C1 segment of cervical spinal cord (tissue), 14 donors: ENCODE results near the gene TMTC2.
"Not testable (repeated sequence)": the region's sequence is repeated elsewhere in the genome, so short reads cannot be mapped to it uniquely, and the experiment has no call there.

Experiments used
- DNase-seq, 14 donors: peaks; one replicate each; lab custom pipeline; 2025; lab: John Stamatoyannopoulos, UW

Gene TMTC2

GRCh38 chr12:82788594-82788993, 101.9 kb downstream of the TMTC2 start:
- DNase-seq, result no peak

- no peak for DNase-seq
Observed at GRCh38 chr12:82789674-82790073, 103.0 kb downstream of the TMTC2 start.

- peak in 2 of 14 donors; percentile 13 to 30 for DNase-seq
Observed at GRCh38 chr12:82793751-82794281, 107.1 kb downstream of the TMTC2 start.

GRCh38 chr12:82797480-82797879, 110.8 kb downstream of the TMTC2 start:
- no peak for DNase-seq

GRCh38 chr12:82800185-82800584, 113.5 kb downstream of the TMTC2 start:
- no peak for DNase-seq

GRCh38 chr12:82801951-82802610, 115.4 kb downstream of the TMTC2 start:
- no peak for DNase-seq

GRCh38 chr12:82803201-82803600, 116.5 kb downstream of the TMTC2 start:
- DNase-seq, result no peak

- DNase-seq, result no peak
Observed at GRCh38 chr12:82804601-82805000, 117.9 kb downstream of the TMTC2 start.

- not testable (repeated sequence) for DNase-seq
Observed at GRCh38 chr12:82805004-82805403, 118.3 kb downstream of the TMTC2 start.

- DNase-seq, result no peak
Observed at GRCh38 chr12:82805812-82806497, 119.2 kb downstream of the TMTC2 start.

- no peak for DNase-seq
Observed at GRCh38 chr12:82807132-82807737, 120.5 kb downstream of the TMTC2 start.

GRCh38 chr12:82810568-82810967, 123.9 kb downstream of the TMTC2 start:
- no peak for DNase-seq

GRCh38 chr12:82817368-82817767, 130.7 kb downstream of the TMTC2 start:
- DNase-seq, result peak in 2 of 14 donors; percentile 11 to 86

- DNase-seq, result peak in 1 of 14 donors; percentile 40
Observed at GRCh38 chr12:82818271-82819035, 131.7 kb downstream of the TMTC2 start.

GRCh38 chr12:82826505-82826904, 139.8 kb downstream of the TMTC2 start:
- DNase-seq, result no peak

- no peak for DNase-seq
Observed at GRCh38 chr12:82832096-82832495, 145.4 kb downstream of the TMTC2 start.

- DNase-seq, result no peak
Observed at GRCh38 chr12:82832981-82833380, 146.3 kb downstream of the TMTC2 start.

GRCh38 chr12:82833481-82833880, 146.8 kb downstream of the TMTC2 start:
- no peak for DNase-seq

- DNase-seq, result no peak
Observed at GRCh38 chr12:82835217-82835616, 148.5 kb downstream of the TMTC2 start.

GRCh38 chr12:82838131-82838551, 151.4 kb downstream of the TMTC2 start:
- DNase-seq, result peak in 5 of 14 donors; percentile 10 to 54 (median 23)

GRCh38 chr12:82838827-82839226, 152.1 kb downstream of the TMTC2 start:
- DNase-seq, result no peak

GRCh38 chr12:82839796-82840195, 153.1 kb downstream of the TMTC2 start:
- no peak for DNase-seq
